IMR-90 (cell line): ENCODE measurements around the gene UPB1. TPM values are rescaled to one million over a fixed set of nuclear protein-coding genes. Genes with fewer than 3 reads are reported as not detected.

Experiments
- ATAC-seq: fragments of 200-7000 bp; cut with Tn5 transposase; 2 replicates; pipeline ENCODE4 v1.9.1; 2020; ENCODE audit warnings: low read depth, mild to moderate bottlenecking, moderate library complexity
- BruUV-seq: library from RNA; stranded (reverse); fragments of 400-500 nt; replicated peaks from 2 replicates; lab custom pipeline; 2021; lab: Mats Ljungman, UMichigan
- CTCF ChIA-PET: fragments of 300-600 bp; formaldehyde crosslinking; extraction: SDS; loops from one replicate; lab custom pipeline; 2021; ENCODE audit warnings: antibody characterized with exemption; lab: Yijun Ruan, JAX
- POLR2A ChIA-PET: fragments of 300-600 bp; sonication (Branson Sonifier 250); formaldehyde crosslinking; loops from one replicate; lab custom pipeline; 2022; ENCODE audit warnings: antibody characterized with exemption; ENCODE audit not compliant: unreplicated experiment; lab: Charles Lee
- DNase-seq: peaks from one replicate; pipeline ENCODE4 v3.0.0; 2013
- H2AFZ ChIP-seq: replicated peaks from 2 replicates; pipeline ENCODE3; 2013; ENCODE audit warnings: low read length, mild to moderate bottlenecking; ENCODE audit not compliant: poor library complexity
- H2AK5ac ChIP-seq: 2 replicates; pipeline ENCODE4 v1.6.1; 2013; ENCODE audit warnings: low read depth, low read length, inconsistent platforms
- H2AK9ac ChIP-seq: replicated peaks from 2 replicates; pipeline ENCODE3; 2013; ENCODE audit warnings: mild to moderate bottlenecking, low read depth, low read length, moderate library complexity; ENCODE audit not compliant: poor library complexity
- H2BK120ac ChIP-seq: 2 replicates; pipeline ENCODE4 v1.6.1; 2013; ENCODE audit warnings: low read depth, low read length, inconsistent platforms
- H2BK15ac ChIP-seq: 3 replicates; pipeline ENCODE4 v1.6.1; 2013; ENCODE audit warnings: low read depth, low read length, inconsistent platforms
- H2BK20ac ChIP-seq: 2 replicates; pipeline ENCODE4 v1.6.1; 2013; ENCODE audit warnings: low read depth, mild to moderate bottlenecking, inconsistent platforms, low read length, moderate library complexity
- H2BK5ac ChIP-seq: 2 replicates; pipeline ENCODE4 v1.6.1; 2013; ENCODE audit warnings: mild to moderate bottlenecking, low read depth, low read length, inconsistent platforms; ENCODE audit not compliant: poor library complexity, severe bottlenecking
- H3K14ac ChIP-seq: replicated peaks from 2 replicates; pipeline ENCODE4 v1.6.1; 2013; ENCODE audit warnings: low read depth, low read length, inconsistent platforms
- H3K18ac ChIP-seq: 2 replicates; pipeline ENCODE4 v1.6.1; 2013; ENCODE audit warnings: low read depth, low read length, control low read depth
- H3K23ac ChIP-seq: 2 replicates; pipeline ENCODE4 v1.6.1; 2013; ENCODE audit warnings: low read depth, low read length, inconsistent platforms
- H3K27ac ChIP-seq: 2 replicates; pipeline ENCODE4 v1.5.1; 2013; ENCODE audit warnings: mild to moderate bottlenecking, control low read depth, low read length; ENCODE audit not compliant: insufficient read depth
- H3K27me3 ChIP-seq: 2 replicates; pipeline ENCODE4 v1.6.1; 2013; ENCODE audit warnings: low read length; ENCODE audit not compliant: control insufficient read depth, insufficient read depth
- H3K36me3 ChIP-seq: 2 replicates; pipeline ENCODE4 v1.6.1; 2013; ENCODE audit warnings: low read length, mixed read lengths; ENCODE audit not compliant: control insufficient read depth, insufficient read depth
- H3K4ac ChIP-seq: 2 replicates; pipeline ENCODE4 v1.6.1; 2013; ENCODE audit warnings: low read depth, low read length, inconsistent platforms
- H3K4me1 ChIP-seq: 2 replicates; pipeline ENCODE4 v1.6.1; 2013; ENCODE audit warnings: low read length, mixed read lengths; ENCODE audit not compliant: control insufficient read depth, insufficient read depth
- H3K4me2 ChIP-seq: 2 replicates; pipeline ENCODE4 v1.6.1; 2013; ENCODE audit warnings: low read depth, mild to moderate bottlenecking, control low read depth, low read length, moderate library complexity
- H3K4me3 ChIP-seq: 2 replicates; pipeline ENCODE4 v1.5.1; 2013; ENCODE audit warnings: low read depth, mild to moderate bottlenecking, control low read depth, low read length, moderate library complexity; ENCODE audit not compliant: insufficient read depth
- H3K56ac ChIP-seq: 2 replicates; pipeline ENCODE4 v1.6.1; 2013; ENCODE audit warnings: low read length, inconsistent platforms; ENCODE audit not compliant: insufficient read depth; ENCODE audit errors: extremely low read depth
- H3K79me1 ChIP-seq, 2 experiments: 2 replicates each; pipeline ENCODE4 v1.6.1; 2013; ENCODE audit warnings: low read length in 2 of 2, inconsistent platforms in 1 of 2, low read depth in 1 of 2
- H3K9ac ChIP-seq: 2 replicates; pipeline ENCODE4 v1.6.1; 2013; ENCODE audit warnings: low read depth, low read length, control low read depth
- H3K9me1 ChIP-seq: 2 replicates; pipeline ENCODE4 v1.6.1; 2013; ENCODE audit warnings: low read length, inconsistent platforms; ENCODE audit not compliant: insufficient read depth
- H3K9me3 ChIP-seq: 2 replicates; pipeline ENCODE4 v1.6.1; 2013; ENCODE audit warnings: low read length; ENCODE audit not compliant: control insufficient read depth, insufficient read depth
- H4K20me1 ChIP-seq: 2 replicates; pipeline ENCODE4 v1.6.1; 2013; ENCODE audit warnings: low read length, inconsistent platforms; ENCODE audit not compliant: insufficient read depth
- H4K5ac ChIP-seq: 2 replicates; pipeline ENCODE4 v1.6.1; 2013; ENCODE audit warnings: mild to moderate bottlenecking, low read depth, low read length, control low read depth
- H4K8ac ChIP-seq, 2 experiments: 2 replicates each; pipeline ENCODE4 v1.6.1; 2013; ENCODE audit warnings: low read depth in 2 of 2, low read length in 2 of 2, control low read depth in 1 of 2, inconsistent platforms in 1 of 2
- H4K91ac ChIP-seq: 2 replicates; pipeline ENCODE4 v1.6.1; 2013; ENCODE audit warnings: low read depth, low read length, inconsistent platforms; ENCODE audit not compliant: insufficient read depth
- BHLHE40 ChIP-seq: fragments of 150-350 bp; IDR thresholded peaks from 2 replicates; pipeline ENCODE4 v1.6.1; 2016; ENCODE audit warnings: mild to moderate bottlenecking, low read depth, low read length
- CEBPB ChIP-seq: IDR thresholded peaks from 2 replicates; pipeline ENCODE4 v1.6.1; 2012; ENCODE audit warnings: low read depth, low read length, improper control_type of control experiment
- CHD1 ChIP-seq: IDR thresholded peaks from 2 replicates; pipeline ENCODE4 v1.6.1; 2012; ENCODE audit warnings: low read depth, low read length, improper control_type of control experiment
- FOS ChIP-seq: fragments of 150-350 bp; IDR thresholded peaks from 2 replicates; pipeline ENCODE4 v1.6.1; 2016; ENCODE audit warnings: low read depth, low read length
- MAFK ChIP-seq: IDR thresholded peaks from 2 replicates; pipeline ENCODE4 v1.6.1; 2012; ENCODE audit warnings: low read depth, low read length, improper control_type of control experiment
- MAZ ChIP-seq: IDR thresholded peaks from 2 replicates; pipeline ENCODE4 v1.6.1; 2012; ENCODE audit warnings: low read depth, mild to moderate bottlenecking, low read length, improper control_type of control experiment, moderate library complexity, borderline replicate concordance
- MXI1 ChIP-seq: IDR thresholded peaks from 2 replicates; pipeline ENCODE4 v1.6.1; 2012; ENCODE audit warnings: low read depth, mild to moderate bottlenecking, low read length, moderate library complexity, borderline replicate concordance
- NFE2L2 ChIP-seq: fragments of 150-350 bp; IDR thresholded peaks from 2 replicates; pipeline ENCODE4 v1.6.1; 2016; ENCODE audit warnings: low read depth, mild to moderate bottlenecking, low read length
- POLR2A ChIP-seq: IDR thresholded peaks from 2 replicates; pipeline ENCODE4 v1.6.1; 2012; ENCODE audit warnings: mild to moderate bottlenecking, low read depth, low read length
- RAD21 ChIP-seq: IDR thresholded peaks from 2 replicates; pipeline ENCODE4 v1.6.1; 2012; ENCODE audit warnings: low read length, improper control_type of control experiment
- RCOR1 ChIP-seq: IDR thresholded peaks from 2 replicates; pipeline ENCODE4 v1.6.1; 2012; ENCODE audit warnings: mild to moderate bottlenecking, low read length, improper control_type of control experiment; ENCODE audit not compliant: insufficient replicate concordance
- RFX5 ChIP-seq: IDR thresholded peaks from 2 replicates; pipeline ENCODE4 v1.8.0; 2012; ENCODE audit warnings: low read depth, mild to moderate bottlenecking, low read length, moderate library complexity
- SMC3 ChIP-seq: fragments of 150-350 bp; IDR thresholded peaks from 2 replicates; pipeline ENCODE4 v1.6.1; 2016; ENCODE audit warnings: low read depth, mild to moderate bottlenecking, antibody characterized with exemption, low read length, moderate library complexity
- WGBS, 2 experiments: methylation state at CpG; one replicate each; pipeline versions ENCODE4 v1.1.5 to v1.1.7; 2013; ENCODE audit warnings: missing lambda C conversion rate in 2 of 2; ENCODE audit not compliant: insufficient read length in 1 of 2; ENCODE audit errors: extremely low coverage in 2 of 2; 5-methylcytosine and 5-hydroxymethylcytosine counted together
- dilution Hi-C: fragments of 300-500 bp; cut with HindIII; formaldehyde crosslinking; loops from one replicate; pipeline ENCODE4 v1.14.3; 2018; ENCODE audit warnings: low sequenced_read_pairs; ENCODE audit not compliant: unreplicated experiment
- in situ Hi-C: fragments of 300-500 bp; cut with MboI; formaldehyde crosslinking; loops from 3 replicates; pipeline ENCODE4 v1.14.3; 2019; ENCODE audit warnings: low sequenced_read_pairs, inconsistent platforms, mixed read lengths
- intact Hi-C: fragments of 100-400 bp; cut with micrococcal nuclease; formaldehyde crosslinking; loops from 2 replicates; pipeline ENCODE4 v1.10.0; 2022
- polyA plus RNA-seq, 3 experiments: library from polyadenylated mRNA; depleted of rRNA; stranded (reverse); fragments of >200 nt; gene quantifications; 2 replicates each; pipeline ENCODE4 v1.2.3, GENCODE V29; 2012; ENCODE audit warnings: low replicate concordance in 1 of 3
- total RNA-seq: library from RNA; depleted of rRNA; stranded (reverse); fragments of >200 nt; gene quantifications from 2 replicates; pipeline ENCODE4 v1.2.3, GENCODE V29; 2012
- TF ChIP-seq, protein P1 (sequence below): fragments of 150-350 bp; IDR thresholded peaks from 2 replicates; pipeline ENCODE4 v1.6.1; 2017; ENCODE audit warnings: mild to moderate bottlenecking, antibody characterized with exemption, low read length, low read depth
- TF ChIP-seq, protein P2 (sequence below): fragments of 150-350 bp; IDR thresholded peaks from 2 replicates; pipeline ENCODE4 v1.6.1; 2016; ENCODE audit warnings: low read depth, mild to moderate bottlenecking, low read length, moderate library complexity, borderline replicate concordance

The UPB1 gene
- total and polyA plus RNA-seq, 2 of the 4 experiments (the other 2 are of a cell fraction) = under 0.01 to 0.02 TPM

DNA sequence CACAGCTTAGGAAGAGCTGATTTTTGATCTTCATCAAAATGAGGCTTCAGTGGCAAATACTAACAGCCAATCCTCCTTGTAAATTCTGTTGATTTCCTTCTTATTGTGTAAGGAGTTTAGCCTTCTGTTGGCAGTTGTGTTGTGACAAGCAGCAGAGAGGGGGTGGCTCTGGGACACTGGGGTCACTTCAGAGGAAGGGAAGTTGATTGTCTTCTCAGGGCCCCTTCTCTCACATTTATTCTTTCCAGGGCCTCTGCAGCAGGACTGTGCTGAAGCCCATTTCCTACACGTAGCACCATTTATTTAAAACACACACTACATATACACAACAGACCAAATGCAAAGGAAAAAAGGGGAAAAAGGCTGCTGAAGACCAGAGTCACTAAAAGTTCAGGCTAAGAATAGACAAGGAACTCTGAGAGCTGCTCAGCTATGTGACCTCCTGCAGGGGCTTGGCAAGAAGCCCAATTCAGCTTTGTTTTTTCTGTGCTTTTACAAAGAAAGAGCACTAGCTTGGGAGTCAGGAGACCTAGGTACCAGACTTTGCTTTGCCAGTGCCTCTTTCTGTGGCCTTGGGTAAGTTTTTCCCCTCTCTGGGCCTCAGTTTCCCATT, 28.3 kb upstream of the UPB1 start (continued):
- TF ChIP-seq MAFK = no peak

DNA sequence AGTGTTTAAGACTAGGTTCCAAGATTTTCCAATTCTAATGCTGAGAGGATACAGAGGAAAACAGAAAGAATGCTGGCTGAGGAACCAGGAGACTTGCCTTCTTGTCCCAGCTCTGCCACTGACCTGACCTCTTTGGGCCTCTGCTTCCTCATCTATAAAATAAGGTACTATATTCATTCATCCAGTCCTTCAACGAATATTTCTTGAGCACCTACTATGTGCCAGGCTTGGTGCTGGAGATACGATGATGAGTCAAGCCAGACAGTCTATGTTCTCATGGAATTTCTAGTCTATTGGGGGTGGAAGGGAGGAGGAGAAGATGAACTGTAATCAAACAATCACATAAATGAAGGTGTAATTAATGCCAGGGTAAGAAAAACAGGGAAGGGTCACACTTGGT, 27.8 kb upstream of the UPB1 start:
- Histone ChIP-seq H3K79me1 (no peaks in the 10 kb centered on the region), H2AK9ac (no peak overlapping the region), H3K4me2 (no peak overlapping the region), H3K23ac (peak overlapping the region; percentile 23; the same call in 1 of the 2 replicates), H4K91ac (peak overlapping the region; percentile 68), H3K9me1 (peaks cover 13% of the 10 kb centered on the region), H3K18ac (peak overlapping the region; percentile 18; the same call in 1 of the 2 replicates), H2BK20ac (peak overlapping the region; percentile 65), H3K14ac (peak overlapping the region; percentile 43; the same call in 1 of the 2 replicates), H2AK5ac (peak overlapping the region; percentile 18; the same call in 1 of the 2 replicates), H2AFZ (no peak overlapping the region), H4K5ac (peak overlapping the region; percentile 18; the same call in 1 of the 2 replicates), H2BK120ac (peak overlapping the region; percentile 88), H4K20me1 (no peaks in the 10 kb centered on the region), H3K36me3 (no peaks in the 10 kb centered on the region), H3K27ac (no peak overlapping the region), H3K4me1 (peaks cover 22% of the 10 kb centered on the region), H4K8ac (peak overlapping the region in 1 of 2 experiments; percentile 56; a peak in 1 of 4 replicates), H3K9ac (0 out of 2 replicates have a peak overlapping the region, but pooled peaks have one; percentile 16), H2BK5ac (peak overlapping the region; percentile 35), H3K27me3 (no peaks in the 10 kb centered on the region), H3K4ac (peak overlapping the region; percentile 84), H2BK15ac (peak overlapping the region; percentile 30; the same call in 2 of the 3 replicates), H3K9me3 (no peaks in the 10 kb centered on the region), H3K56ac (no peak overlapping the region; the same call in 1 of the 2 replicates), H3K4me3 (no peak overlapping the region)
- BruUV-seq = no TSS peak
- ATAC-seq (no peak), DNase-seq (no peak)
- dilution Hi-C loops = no loop called here
- WGBS, 2 experiments = no CpG with 5 or more reads among the region's 2 CpGs
- ChIA-PET POLR2A (no interaction called here), CTCF (no interaction called here)
- in situ Hi-C loops = no loop called here
- intact Hi-C loops = no loop called here
- TF ChIP-seq, protein P1, sequence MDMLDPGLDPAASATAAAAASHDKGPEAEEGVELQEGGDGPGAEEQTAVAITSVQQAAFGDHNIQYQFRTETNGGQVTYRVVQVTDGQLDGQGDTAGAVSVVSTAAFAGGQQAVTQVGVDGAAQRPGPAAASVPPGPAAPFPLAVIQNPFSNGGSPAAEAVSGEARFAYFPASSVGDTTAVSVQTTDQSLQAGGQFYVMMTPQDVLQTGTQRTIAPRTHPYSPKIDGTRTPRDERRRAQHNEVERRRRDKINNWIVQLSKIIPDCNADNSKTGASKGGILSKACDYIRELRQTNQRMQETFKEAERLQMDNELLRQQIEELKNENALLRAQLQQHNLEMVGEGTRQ = no peak
- no peak for TF ChIP-seq POLR2A
- TF ChIP-seq NFE2L2 = no peak
- no peak for TF ChIP-seq RAD21
- TF ChIP-seq MAFK = no peak
- TF ChIP-seq FOS = no peak
- TF ChIP-seq MXI1 = no peak
- TF ChIP-seq BHLHE40 = no peak
- TF ChIP-seq RCOR1 = no peak
- TF ChIP-seq CEBPB = no peak
- TF ChIP-seq, protein P2, sequence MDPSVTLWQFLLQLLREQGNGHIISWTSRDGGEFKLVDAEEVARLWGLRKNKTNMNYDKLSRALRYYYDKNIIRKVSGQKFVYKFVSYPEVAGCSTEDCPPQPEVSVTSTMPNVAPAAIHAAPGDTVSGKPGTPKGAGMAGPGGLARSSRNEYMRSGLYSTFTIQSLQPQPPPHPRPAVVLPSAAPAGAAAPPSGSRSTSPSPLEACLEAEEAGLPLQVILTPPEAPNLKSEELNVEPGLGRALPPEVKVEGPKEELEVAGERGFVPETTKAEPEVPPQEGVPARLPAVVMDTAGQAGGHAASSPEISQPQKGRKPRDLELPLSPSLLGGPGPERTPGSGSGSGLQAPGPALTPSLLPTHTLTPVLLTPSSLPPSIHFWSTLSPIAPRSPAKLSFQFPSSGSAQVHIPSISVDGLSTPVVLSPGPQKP = no peak
- no peak for TF ChIP-seq CHD1
- TF ChIP-seq SMC3 = no peak
- TF ChIP-seq MAZ = no peak
- TF ChIP-seq RFX5 = no peak
